ENCODE measurements around the gene PINLYP. TPM values are rescaled to one million over a fixed set of nuclear protein-coding genes. Genes with fewer than 3 reads are reported as not detected.
A peak's percentile ranks its signal among the peaks of the same experiment; 100 is the strongest.

Gene PINLYP
- total and polyA plus RNA-seq, 2 experiments from 2014 or later: 7.8 to 11.1 TPM

DNA sequence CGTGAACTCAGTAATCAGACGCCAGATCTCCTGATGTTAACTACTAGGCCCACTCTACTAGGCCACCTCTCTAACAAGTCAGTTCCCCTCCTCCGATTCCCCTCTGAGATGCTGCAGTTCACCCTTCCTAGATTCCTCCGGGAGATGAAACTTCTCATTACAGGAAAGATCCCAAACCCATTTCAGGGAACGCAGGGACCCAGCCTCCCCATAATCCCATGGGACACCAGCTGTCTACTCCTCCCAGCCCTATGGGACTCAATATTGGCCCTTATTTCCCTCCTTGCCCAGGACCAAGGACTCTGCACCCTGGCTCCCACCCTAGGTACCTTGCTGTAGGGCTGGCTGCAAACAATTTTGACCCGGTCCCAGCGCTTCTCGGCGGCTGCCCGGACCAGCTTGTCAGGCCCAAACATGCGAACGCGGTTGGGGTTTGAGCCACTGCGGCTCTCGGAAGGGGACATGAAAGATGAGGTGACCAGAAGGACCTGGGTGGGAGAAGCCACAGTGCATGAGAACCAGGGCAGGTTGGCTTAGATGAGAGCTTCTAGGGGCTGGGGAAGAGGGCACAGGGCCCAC, 21.2 kb upstream of the PINLYP start:
- Histone ChIP-seq H3K4me2 (no peak overlapping the region), H3K4me1 (ENCODE audit: insufficient read depth) (peaks cover 4% of the 10 kb centered on the region; the same call in 1 of the 2 replicates), H2AFZ (no peak overlapping the region), H3K4me3 (no peak overlapping the region), H3K9me2 (ENCODE audit: insufficient read depth) (no peaks in the 10 kb centered on the region), H3F3A (replicated peaks; ENCODE audit: low read depth) (no peaks in the 10 kb centered on the region), H4K20me1 (replicated peaks; ENCODE audit: insufficient read depth) (no peaks in the 10 kb centered on the region), H3K79me2 (replicated peaks; ENCODE audit: insufficient read depth) (no peaks in the 10 kb centered on the region), H3K27ac (ENCODE audit: low read depth) (peak overlapping the region; percentile 47; the same call in 1 of the 2 replicates), H3K36me3 (ENCODE audit: insufficient read depth) (no peaks in the 10 kb centered on the region; the same call in 1 of the 2 replicates), H3K27me3 (ENCODE audit: insufficient read depth) (no peaks in the 10 kb centered on the region)
- ATAC-seq: no peak
- H3K27ac Mint-ChIP-seq: peak overlapping the region; percentile 89; the same call in 1 of the 2 replicates
- H3K36me3 Mint-ChIP-seq (ENCODE audit: low read depth): peaks cover 40% of the 10 kb centered on the region
- H3K4me3 Mint-ChIP-seq: no peak overlapping the region; the same call in 2 of the 3 replicates
- no peak for DNase-seq (ENCODE audit: low spot score)
- no peaks in the 10 kb centered on the region for H3K9me3 Mint-ChIP-seq
- H3K4me1 Mint-ChIP-seq: peaks cover 9% of the 10 kb centered on the region
- H3K27me3 Mint-ChIP-seq (ENCODE audit: insufficient read depth, low read depth, poor library complexity): peaks cover 4% of the 10 kb centered on the region
- no peak for TF ChIP-seq CREB1 (CRISPR knock-in tag; IDR thresholded peaks at IDR 0.05; ENCODE audit: low read depth)

DNA sequence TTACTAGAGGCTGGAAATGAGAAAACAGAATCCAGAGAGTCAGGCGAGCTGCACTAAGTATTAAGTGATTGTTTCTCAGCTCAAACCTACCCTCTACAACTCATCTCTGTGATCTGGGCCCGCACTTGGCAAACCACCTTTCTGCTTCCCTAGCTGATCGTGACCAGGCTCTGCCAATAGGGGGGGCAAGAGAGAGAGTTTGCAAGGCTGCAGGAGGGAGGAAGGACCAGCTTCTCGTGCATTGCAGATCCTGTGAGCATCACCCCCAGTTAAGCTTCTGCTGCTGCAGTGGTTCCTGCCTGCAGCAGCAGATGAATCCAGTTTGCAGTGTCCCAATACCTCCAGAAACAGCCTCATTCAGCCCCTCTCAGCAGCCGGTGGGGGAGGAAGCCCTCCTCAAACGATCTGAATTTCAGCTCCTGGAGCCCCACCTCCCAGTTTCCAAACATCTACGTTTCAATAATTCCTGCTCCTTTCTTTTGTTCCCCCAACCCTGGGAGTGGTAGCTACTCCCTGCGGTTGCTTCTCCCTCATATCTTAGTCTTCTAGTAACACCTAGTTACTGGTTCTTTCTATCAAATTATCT, 20.3 kb upstream of the PINLYP start:
- Histone ChIP-seq H3K27ac (ENCODE audit: low read depth) (no peak overlapping the region), H3K79me2 (replicated peaks; ENCODE audit: insufficient read depth) (no peaks in the 10 kb centered on the region), H3K4me3 (no peak overlapping the region), H3F3A (replicated peaks; ENCODE audit: low read depth) (no peaks in the 10 kb centered on the region), H2AFZ (no peak overlapping the region), H3K27me3 (ENCODE audit: insufficient read depth) (no peaks in the 10 kb centered on the region), H3K4me2 (no peak overlapping the region), H3K4me1 (ENCODE audit: insufficient read depth) (peaks cover 4% of the 10 kb centered on the region; the same call in 1 of the 2 replicates), H4K20me1 (replicated peaks; ENCODE audit: insufficient read depth) (no peaks in the 10 kb centered on the region), H3K36me3 (ENCODE audit: insufficient read depth) (no peaks in the 10 kb centered on the region; the same call in 1 of the 2 replicates), H3K9me2 (ENCODE audit: insufficient read depth) (no peaks in the 10 kb centered on the region)
- H3K4me1 Mint-ChIP-seq: peaks cover 9% of the 10 kb centered on the region
- no peak overlapping the region for H3K4me3 Mint-ChIP-seq
- H3K9me3 Mint-ChIP-seq: no peaks in the 10 kb centered on the region
- ATAC-seq: peak; percentile 99
- peaks cover 5% of the 10 kb centered on the region for H3K27me3 Mint-ChIP-seq (ENCODE audit: insufficient read depth, low read depth, poor library complexity)
- TF ChIP-seq, protein P1, sequence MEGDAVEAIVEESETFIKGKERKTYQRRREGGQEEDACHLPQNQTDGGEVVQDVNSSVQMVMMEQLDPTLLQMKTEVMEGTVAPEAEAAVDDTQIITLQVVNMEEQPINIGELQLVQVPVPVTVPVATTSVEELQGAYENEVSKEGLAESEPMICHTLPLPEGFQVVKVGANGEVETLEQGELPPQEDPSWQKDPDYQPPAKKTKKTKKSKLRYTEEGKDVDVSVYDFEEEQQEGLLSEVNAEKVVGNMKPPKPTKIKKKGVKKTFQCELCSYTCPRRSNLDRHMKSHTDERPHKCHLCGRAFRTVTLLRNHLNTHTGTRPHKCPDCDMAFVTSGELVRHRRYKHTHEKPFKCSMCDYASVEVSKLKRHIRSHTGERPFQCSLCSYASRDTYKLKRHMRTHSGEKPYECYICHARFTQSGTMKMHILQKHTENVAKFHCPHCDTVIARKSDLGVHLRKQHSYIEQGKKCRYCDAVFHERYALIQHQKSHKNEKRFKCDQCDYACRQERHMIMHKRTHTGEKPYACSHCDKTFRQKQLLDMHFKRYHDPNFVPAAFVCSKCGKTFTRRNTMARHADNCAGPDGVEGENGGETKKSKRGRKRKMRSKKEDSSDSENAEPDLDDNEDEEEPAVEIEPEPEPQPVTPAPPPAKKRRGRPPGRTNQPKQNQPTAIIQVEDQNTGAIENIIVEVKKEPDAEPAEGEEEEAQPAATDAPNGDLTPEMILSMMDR (conservative IDR thresholded peaks at IDR 0.05; ENCODE audit: low read depth in 2 of 2): peak; percentile 85 to 89
- TF ChIP-seq, protein P2, sequence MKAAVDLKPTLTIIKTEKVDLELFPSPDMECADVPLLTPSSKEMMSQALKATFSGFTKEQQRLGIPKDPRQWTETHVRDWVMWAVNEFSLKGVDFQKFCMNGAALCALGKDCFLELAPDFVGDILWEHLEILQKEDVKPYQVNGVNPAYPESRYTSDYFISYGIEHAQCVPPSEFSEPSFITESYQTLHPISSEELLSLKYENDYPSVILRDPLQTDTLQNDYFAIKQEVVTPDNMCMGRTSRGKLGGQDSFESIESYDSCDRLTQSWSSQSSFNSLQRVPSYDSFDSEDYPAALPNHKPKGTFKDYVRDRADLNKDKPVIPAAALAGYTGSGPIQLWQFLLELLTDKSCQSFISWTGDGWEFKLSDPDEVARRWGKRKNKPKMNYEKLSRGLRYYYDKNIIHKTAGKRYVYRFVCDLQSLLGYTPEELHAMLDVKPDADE (IDR thresholded peaks at IDR 0.05): no peak
- H3K27ac Mint-ChIP-seq: peak overlapping the region; percentile 89
- peaks cover 33% of the 10 kb centered on the region for H3K36me3 Mint-ChIP-seq (ENCODE audit: low read depth)
- peak; percentile 93 for DNase-seq (ENCODE audit: low spot score)

DNA sequence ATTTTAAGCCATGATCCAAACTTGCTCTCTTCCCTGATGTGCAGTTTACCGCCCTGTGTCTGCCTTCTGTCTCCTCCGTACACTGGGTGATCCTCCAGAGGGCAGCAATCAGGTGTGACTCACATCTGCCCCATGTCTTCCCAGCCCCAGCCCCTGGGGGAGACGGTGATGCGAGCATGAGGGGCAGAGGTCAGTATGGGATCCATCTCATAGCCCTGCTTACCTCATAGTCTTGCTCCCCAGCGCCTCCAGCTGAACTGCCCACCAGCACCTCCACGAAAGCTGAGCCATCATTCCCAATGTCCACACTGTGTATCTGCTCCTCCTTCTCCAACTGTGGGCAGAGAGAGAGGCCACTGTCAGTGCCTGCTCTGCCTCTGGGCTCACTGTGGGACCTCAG, 14.9 kb upstream of the PINLYP start:
- no peak overlapping the region for H3K27ac ChIP-seq (ENCODE audit: low read depth)
- H3K27me3 Mint-ChIP-seq (ENCODE audit: insufficient read depth, low read depth, poor library complexity): peaks cover 2% of the 10 kb centered on the region
- 0 out of 2 replicates have a peak, but pooled peaks cover 5% of the 10 kb centered on the region for H3F3A ChIP-seq (replicated peaks; ENCODE audit: low read depth)
- peak; percentile 40 for DNase-seq (ENCODE audit: low spot score)
- no peak overlapping the region for H3K4me3 ChIP-seq
- H3K4me3 Mint-ChIP-seq: no peak overlapping the region
- no peaks in the 10 kb centered on the region for H3K27me3 ChIP-seq (ENCODE audit: insufficient read depth)
- H3K4me1 Mint-ChIP-seq: no peaks in the 10 kb centered on the region; the same call in 2 of the 3 replicates
- no peaks in the 10 kb centered on the region; the same call in 1 of the 2 replicates for H4K20me1 ChIP-seq (replicated peaks; ENCODE audit: insufficient read depth)
- no peaks in the 10 kb centered on the region for H3K79me2 ChIP-seq (replicated peaks; ENCODE audit: insufficient read depth)
- H3K36me3 Mint-ChIP-seq (ENCODE audit: low read depth): peaks cover 23% of the 10 kb centered on the region
- H3K36me3 ChIP-seq (ENCODE audit: insufficient read depth): no peaks in the 10 kb centered on the region
- H3K27ac Mint-ChIP-seq: no peak overlapping the region
- H3K9me3 Mint-ChIP-seq: no peaks in the 10 kb centered on the region
- ATAC-seq: peak; percentile 77
- no peak overlapping the region for H3K4me2 ChIP-seq
- H3K4me1 ChIP-seq (ENCODE audit: insufficient read depth): peaks cover 1% of the 10 kb centered on the region; the same call in 1 of the 2 replicates
- no peak overlapping the region for H2AFZ ChIP-seq
- H3K9me2 ChIP-seq (ENCODE audit: insufficient read depth): no peaks in the 10 kb centered on the region
- TF ChIP-seq, protein P1 (conservative IDR thresholded peaks at IDR 0.05; ENCODE audit: low read depth in 2 of 2): peak; percentile 27 to 53; a peak in 3 of 4 replicates
- TF ChIP-seq ZNF114 (CRISPR knock-in tag; IDR thresholded peaks at IDR 0.05): no peak

Data from GM23338 (cell line).